ENCODE data around the gene CPPED1. TPM values are rescaled to one million over a fixed set of nuclear protein-coding genes. Genes with fewer than 3 reads are reported as not detected.

The CPPED1 gene
- total RNA-seq, 1 donor from 2014 or later: 20.1 TPM

DNA sequence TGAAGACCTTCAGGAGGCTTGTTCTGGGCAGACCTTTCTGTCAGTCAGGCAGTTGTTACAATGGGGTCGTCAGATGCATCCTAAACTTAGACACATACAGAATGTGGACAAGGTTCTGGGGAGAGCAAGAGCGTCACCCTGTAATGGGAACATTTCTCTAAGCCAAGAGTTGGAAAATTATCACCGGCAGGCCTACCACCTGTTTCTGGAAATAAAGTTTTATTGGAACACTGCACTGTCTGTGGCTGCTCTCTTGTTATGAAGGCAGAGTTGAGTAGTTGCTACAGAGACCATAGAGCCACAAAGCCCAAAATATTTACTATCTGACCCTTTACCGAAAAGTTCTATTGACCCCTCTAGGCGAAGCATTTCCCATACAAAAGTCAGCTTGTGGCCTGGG lies 106.2 kb downstream of the CPPED1 start:
- no peak for DNase-seq
- H3K36me3 ChIP-seq: no peaks in the 10 kb centered on the region
- TF ChIP-seq CTCF (IDR thresholded peaks at IDR 0.05): no peak
- no peaks in the 10 kb centered on the region for H3K27me3 ChIP-seq
- no peak overlapping the region for H3K4me3 ChIP-seq
- no peaks in the 10 kb centered on the region for H3K4me1 ChIP-seq
- no peaks in the 10 kb centered on the region for H3K9me3 ChIP-seq
- intact Hi-C loops (cut with DNase I): no loop called here
- H3K27ac ChIP-seq: no peak overlapping the region
- ATAC-seq: no peak

- intact Hi-C loops (cut with DNase I): no loop called here
- TF ChIP-seq CTCF (IDR thresholded peaks at IDR 0.05): no peak
- Histone ChIP-seq H3K4me3 (no peak overlapping the region), H3K9me3 (no peaks in the 10 kb centered on the region), H3K4me1 (no peaks in the 10 kb centered on the region), H3K27ac (no peak overlapping the region), H3K36me3 (no peaks in the 10 kb centered on the region), H3K27me3 (no peaks in the 10 kb centered on the region)
- DNase-seq: no peak
- no peak for ATAC-seq
These were observed 108.2 kb downstream of the CPPED1 start for GRCh38 chr16:12695454-12695853.

DNA sequence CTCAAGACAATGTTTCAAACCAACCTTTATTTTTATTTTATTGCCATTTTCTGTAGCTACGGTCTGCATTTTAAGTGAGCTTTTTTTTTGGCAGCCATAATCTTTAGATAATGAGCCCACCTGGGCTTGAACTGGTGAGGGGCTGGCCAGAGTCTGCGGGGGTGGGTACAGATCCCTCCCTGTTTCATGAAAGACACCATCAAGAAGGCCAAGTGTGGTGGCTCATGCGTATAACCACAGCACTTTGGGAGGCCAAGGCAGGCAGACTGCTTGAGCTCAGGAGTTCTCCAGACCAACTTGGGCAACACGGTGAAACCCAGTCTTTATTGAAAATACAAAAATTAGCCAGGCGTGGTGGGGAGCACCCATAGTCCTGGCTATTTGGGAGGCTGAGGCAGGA lies 113.7 kb downstream of the CPPED1 start:
- ATAC-seq (no peak), DNase-seq (no peak)
- H3K36me3 ChIP-seq: no peaks in the 10 kb centered on the region
- H3K27me3 ChIP-seq: no peaks in the 10 kb centered on the region
- H3K4me3 ChIP-seq: no peak overlapping the region
- intact Hi-C loops (cut with DNase I): no loop called here
- H3K27ac ChIP-seq: no peak overlapping the region
- no peak for TF ChIP-seq CTCF (IDR thresholded peaks at IDR 0.05)
- no peaks in the 10 kb centered on the region for H3K4me1 ChIP-seq
- no peaks in the 10 kb centered on the region for H3K9me3 ChIP-seq

DNA sequence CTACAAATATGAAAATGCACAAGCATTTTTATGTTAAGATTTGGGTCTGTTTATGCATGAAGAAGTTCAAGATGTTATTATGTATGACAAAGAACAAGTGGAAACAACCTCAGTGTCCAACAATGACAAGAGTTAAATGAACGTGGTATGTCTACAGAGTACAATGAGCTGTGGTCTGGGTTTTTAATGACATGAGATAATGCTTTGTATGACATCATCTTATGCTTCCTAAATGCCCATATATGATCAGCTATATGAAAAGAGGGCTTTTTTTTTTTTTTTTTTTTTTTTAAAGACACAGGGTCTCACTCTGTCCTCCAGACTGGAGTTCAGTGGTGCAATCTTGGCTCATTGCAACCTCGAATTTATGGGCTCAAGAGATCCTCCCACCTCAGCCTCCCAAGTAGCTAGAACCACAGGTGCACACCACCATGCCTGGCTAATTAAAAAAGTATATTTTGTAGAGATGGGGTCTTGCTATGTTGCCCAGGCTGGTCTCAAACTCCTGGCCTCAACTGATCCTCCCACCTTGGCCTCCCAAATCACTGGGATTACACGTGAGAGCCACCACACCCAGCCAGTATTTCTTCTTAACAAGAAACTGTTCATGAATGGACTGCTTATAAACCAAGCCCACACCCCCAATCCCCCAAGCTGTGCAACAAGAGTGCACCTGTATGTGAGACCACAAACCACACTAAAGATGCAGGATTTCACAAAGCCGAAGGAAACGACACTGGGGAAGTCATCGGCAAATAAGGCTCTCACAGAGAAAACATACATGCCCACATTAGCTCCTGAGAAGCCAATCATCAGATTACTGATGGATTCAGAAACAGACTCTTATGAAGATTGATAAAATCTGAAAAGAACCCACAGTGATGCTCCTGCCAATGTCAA lies 114.5 kb downstream of the CPPED1 start:
- ATAC-seq (no peak), DNase-seq (no peak)
- H3K27me3 ChIP-seq: no peaks in the 10 kb centered on the region
- no peak for TF ChIP-seq CTCF (IDR thresholded peaks at IDR 0.05)
- intact Hi-C loops (cut with DNase I): no loop called here
- no peaks in the 10 kb centered on the region for H3K4me1 ChIP-seq
- H3K9me3 ChIP-seq: no peaks in the 10 kb centered on the region
- H3K4me3 ChIP-seq: no peak overlapping the region
- H3K36me3 ChIP-seq: no peaks in the 10 kb centered on the region
- H3K27ac ChIP-seq: no peak overlapping the region

DNA sequence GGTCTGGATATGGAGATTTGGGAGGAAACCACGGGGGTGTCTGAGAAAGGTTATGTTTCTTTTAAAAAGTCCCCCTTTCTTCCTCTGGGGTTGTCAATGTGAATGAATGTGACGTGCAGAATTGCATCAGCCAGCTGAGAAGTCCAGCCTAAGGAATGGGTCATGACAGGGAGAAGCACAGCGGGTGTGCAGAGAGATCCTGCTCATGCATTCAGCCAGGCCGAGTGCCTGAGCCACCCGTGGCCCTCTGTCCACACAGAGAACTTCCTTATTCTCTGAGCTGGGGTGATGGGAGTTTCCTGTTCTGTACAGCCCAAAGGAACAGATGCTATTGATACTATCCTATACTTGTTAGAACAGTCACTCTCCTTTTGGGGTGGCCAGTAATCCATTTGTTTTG lies 117.9 kb downstream of the CPPED1 start:
- H3K27me3 ChIP-seq: no peaks in the 10 kb centered on the region
- TF ChIP-seq CTCF (IDR thresholded peaks at IDR 0.05): no peak
- no peak overlapping the region for H3K4me3 ChIP-seq
- no peaks in the 10 kb centered on the region for H3K9me3 ChIP-seq
- intact Hi-C loops (cut with DNase I): no loop called here
- no peaks in the 10 kb centered on the region for H3K36me3 ChIP-seq
- DNase-seq (no peak), ATAC-seq (peak; percentile 90)
- H3K4me1 ChIP-seq: no peaks in the 10 kb centered on the region
- H3K27ac ChIP-seq: no peak overlapping the region
